Putamen (tissue), 1 donor: Measurements from ENCODE around the gene VPS9D1.

Source experiments
- DNase-seq: peaks from one replicate; pipeline ENCODE4 v3.0.0-alpha.2; 2016; ENCODE audit warnings: low spot score

VPS9D1 gene

DNA sequence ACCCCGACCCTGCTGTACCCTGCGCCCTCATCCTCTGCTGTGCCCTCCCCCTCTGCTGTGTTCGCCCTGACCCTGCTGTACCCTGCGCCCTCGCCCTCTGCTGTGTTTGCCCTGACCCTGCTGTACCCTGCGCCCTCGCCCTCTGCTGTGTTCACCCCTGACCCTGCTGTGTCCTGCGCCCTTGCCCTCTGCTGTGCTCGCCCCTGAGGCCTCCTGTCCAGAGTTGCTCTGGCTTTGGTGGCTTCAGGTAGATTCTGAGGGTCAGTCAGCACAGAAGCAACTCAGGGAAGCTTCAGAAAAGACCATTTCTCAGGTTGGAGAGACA, 12.2 kb upstream of the VPS9D1 start:
- no peak for DNase-seq

DNA sequence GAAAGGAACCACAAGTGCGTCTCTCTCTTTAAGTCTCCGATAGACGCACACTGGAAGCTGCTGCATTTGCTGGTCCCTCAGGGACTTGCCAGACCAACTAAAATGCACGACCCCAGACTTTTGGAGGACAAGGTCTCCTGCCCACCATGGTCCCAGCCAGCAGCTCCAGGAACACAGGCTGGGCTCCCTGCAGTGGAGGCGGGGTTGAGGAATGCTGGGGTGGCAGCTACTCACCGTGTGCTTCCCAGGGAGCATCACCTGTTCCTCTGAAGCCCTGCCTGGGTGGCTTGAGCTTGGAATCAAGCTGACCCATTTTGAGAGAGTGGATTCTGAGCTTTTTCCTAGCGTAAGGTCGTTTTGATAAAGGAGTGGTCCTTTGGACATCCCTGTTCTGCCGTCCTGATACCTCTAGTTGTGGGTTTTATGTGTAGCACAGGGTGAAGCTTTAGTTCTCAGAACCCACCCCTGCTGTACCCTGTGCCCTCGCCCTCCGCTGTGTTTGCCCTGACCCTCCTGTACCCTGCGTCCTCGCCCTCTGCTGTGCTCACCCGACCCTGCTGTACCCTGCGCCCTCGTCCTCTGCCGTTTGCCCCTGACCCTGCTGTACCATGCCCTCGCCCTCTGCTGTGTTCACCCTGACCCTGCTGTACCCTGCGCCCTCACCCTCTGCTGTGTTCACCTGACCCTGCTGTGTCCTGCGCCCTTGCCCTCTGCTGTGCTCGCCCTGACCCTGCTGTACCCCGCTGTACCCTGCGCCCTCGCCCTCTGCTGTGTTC, 11.6 kb upstream of the VPS9D1 start:
- no peak for DNase-seq

DNA sequence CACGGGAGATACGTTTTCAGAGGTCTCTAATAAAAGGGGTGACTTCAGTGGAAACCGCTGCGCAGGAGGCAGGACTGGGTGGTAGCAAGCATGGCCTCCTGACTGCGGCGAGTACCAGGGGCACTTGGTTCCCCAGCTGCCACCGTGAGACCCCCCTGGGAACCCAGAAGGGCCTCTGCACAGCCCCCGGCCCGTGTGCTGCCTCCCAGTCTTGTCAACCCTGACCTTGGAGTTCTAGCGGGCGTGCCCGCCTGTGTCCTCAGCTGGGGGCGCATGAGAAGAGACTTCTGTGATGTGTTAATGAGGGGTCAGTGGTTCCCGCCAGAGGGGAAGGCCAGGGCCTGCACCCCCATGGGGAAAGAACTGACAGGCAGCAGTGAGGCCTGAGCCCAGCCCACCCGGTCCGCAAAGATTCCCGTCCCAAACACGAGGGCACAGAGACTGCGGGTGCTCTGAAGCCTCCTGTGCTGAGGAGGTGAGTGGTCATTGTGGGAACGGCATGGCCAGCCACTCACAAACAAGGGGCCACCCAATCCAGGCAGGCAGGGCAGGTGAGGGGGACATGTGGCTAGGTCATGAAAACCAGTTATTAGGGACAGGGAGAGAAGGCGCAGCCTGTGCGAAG, 10.0 kb upstream of the VPS9D1 start:
- DNase-seq = no peak

DNA sequence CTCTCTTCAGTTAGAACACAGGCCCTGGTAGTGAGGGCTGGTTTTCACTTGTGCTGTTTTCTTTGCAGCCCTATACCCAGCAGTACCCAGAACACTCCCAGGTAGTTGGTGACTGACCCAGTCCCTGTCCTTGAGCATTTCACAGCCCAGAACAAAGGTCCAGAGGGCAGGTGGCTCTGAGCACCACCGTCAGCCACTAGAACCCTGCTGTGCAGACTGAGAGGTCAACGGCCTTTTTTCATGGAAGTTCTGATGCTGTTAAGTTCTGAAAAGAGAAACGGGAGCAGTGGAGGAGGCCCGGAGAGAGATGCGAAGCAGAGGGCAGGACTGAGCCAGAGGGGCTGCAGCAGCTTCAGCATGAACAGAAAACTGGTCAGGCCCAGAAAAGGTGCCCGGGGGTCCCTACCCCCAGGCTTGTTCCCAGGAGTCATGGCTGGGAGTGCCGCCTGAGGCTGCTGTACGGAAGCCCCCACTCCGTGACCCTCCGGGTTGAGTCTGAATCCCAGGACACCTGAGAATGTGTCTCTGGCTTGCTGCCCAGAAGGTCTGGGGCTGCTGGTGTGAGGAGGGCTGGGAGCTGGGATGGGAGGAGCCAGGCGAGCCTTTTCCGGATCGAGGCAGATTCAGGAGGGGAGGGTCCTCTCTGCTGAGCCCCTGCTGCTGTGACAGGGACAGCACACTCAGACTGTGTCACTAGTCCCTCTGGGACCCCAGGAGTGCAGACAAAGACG, 9.3 kb upstream of the VPS9D1 start:
- DNase-seq = no peak

DNA sequence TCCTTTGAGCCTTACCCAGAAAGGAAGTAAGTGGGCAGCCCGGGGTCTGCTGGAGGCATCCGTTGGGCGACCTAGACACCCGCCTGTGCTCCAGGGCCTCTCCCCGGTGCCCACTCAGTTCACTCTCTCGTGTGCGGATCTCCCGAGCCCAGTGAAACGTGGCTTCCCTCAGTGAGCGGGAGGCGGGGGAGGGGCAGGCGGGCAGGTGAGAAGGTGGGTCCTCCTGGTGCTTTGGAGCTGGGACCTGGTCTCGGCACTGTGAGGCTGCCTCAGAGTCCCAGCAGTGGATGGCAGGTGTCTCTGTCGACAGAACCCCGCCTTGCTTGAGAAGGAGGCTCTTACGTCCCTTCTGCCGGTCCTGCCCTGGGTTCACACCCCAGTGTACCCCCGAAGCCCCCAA, 8.6 kb upstream of the VPS9D1 start:
- DNase-seq = no peak

DNA sequence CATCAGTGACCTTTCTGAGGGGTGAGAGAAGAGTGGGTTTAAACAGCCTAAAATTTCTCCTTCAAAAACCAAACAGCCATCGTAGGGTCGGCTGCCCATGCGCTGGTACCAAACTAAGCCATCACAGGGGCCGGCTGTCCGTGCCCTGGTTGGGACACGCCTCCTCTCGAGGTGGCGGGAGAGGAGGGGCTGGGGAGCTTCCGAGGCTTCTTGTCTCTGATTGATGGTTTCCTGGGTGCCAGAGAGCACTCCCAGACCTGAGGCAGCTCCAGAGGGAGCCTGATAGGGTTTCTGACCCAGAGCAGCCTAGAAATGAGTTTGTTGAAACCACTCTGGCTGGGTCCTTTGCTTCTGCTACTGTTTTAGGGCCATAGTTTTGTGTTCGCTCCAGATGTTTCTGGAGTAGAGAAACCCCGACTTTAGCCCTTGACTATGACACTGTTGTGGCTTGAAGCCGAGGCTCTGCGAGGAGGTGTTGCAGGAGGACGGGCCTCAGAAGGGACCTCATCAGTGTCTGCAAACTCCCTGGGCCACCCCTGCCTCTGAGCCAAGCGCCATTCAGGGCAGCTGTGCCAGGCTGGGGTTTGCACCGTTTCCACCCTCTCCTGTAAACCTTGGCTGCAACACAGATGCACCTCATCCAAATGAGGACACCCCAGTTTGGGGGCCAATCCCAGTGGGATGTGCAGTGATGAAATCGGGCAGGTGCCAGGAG, 6.9 kb upstream of the VPS9D1 start:
- no peak for DNase-seq

DNA sequence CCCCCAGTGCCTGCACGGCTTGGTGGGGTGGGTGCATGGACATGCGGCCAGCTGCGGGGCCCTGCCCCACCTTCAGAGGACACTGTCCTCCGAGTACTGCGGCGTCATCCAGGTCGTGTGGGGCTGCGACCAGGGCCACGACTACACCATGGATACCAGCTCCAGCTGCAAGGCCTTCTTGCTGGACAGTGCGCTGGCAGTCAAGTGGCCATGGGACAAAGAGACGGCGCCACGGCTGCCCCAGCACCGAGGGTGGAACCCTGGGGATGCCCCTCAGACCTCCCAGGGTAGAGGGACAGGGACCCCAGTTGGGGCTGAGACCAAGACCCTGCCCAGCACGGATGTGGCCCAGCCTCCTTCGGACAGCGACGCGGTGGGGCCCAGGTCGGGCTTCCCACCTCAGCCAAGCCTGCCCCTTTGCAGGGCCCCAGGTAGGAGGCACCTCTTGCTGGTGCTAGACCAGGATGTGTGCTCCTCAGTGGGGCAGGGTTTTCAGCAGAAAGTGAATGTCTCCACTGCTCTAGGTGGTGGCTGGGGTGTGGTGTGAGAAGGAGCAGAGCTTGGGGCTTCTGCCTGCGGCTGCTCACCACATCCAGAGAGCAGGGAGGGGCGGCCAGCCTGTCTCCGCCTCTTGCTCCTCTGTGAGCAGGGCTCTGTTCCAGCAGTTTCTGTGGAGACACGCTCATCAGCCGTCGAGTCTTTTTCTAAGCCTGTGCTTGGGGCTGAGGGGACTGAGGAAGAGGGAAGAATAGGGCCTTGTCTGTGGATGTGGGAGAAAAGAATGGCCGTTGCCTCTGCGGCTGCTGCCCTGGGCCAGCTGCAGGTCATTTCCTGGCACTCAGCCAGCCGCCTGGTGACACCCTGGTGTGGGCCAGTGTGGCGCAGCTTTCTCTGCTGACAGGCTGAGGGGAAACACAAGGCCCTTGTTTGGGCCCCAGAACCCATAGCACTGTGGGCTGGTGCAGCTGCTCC, 2.9 kb upstream of the VPS9D1 start:
- DNase-seq = peak; percentile 99

DNA sequence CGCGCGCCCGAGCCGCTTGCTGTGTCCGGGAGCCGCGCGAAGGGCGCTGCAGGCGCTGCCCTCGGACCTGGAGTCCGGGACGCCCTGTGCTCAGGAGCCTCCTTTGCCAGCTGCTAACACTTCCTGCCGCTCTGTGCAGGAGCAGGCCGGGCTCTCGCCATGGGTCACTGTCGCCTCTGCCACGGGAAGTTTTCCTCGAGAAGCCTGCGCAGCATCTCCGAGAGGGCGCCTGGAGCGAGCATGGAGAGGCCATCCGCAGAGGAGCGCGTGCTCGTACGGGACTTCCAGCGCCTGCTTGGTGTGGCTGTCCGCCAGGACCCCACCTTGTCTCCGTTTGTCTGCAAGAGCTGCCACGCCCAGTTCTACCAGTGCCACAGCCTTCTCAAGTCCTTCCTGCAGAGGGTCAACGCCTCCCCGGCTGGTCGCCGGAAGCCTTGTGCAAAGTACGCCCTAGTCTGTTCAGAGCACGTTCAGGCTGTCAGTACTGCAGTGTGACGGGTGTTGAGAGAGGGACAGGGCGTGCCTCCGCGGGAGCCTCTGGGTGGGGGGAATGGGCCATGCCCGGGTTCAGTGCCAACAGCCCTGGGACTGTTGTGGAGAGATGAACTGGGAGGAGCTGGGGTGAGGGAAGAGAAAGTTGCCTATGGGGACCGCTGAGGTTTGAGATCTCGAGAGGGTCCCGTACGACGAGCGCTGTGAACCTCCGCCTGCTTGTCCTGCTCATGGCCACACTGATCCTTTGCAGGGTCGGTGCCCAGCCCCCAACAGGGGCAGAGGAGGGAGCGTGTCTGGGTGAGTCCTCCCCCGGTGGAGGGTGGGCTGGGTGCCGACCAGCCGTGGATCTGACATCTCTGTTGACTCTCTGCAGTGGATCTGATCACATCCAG, 1.9 kb upstream of the VPS9D1 start:
- DNase-seq = no peak

DNA sequence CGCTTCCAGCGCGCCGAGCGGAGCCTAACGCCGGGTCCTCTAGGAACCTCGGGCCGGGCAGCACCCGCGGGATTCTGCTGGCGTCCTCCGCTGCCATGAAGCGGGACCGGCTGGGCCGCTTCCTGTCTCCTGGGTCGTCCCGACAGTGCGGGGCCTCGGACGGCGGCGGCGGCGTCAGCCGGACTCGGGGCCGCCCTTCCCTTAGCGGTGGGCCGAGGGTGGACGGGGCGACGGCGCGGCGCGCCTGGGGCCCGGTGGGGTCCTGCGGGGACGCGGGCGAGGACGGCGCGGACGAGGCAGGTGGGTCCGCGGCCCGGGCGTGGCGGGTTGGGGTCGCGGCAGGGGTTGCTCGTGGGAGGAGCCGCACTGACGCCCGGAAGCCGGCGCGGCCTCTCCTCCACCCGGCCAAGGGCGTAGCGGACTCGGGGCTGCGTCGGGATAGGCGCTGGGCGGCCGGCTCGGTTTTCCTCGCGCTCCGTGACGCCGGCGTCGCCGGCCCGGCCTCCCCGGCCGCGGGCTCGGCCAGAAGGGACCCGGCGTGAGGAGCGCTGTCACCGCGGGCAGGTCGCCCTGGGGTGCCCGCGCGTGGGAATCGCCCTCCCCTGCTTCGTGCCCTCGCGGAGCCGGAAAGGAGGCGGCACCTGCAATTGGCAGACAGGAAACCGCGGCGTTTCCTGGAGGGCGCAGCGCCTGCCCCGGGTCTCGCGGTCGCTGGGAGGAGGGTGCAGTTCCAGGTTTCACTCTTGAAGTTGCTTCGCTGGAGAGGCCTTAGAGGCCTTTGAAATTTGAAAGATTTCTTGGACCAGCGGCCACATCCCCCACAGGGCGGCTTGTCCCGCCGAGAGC, 1.1 kb upstream of the VPS9D1 start:
- no peak for DNase-seq

DNA sequence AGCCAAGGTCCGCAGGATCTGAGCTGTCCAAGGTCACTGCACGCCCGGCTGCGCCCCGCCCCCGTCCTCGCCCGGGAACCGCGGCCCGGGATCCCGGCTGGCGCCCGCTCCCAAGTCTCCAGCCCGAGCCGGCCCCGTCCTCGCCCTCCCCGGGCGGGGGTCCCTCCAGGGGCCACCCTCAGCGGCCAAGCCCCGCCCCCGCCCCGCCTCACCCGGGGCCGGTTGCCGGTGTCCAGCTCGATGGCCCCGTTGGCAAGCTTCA, 216 bp downstream of the VPS9D1 start:
- no peak for DNase-seq

DNA sequence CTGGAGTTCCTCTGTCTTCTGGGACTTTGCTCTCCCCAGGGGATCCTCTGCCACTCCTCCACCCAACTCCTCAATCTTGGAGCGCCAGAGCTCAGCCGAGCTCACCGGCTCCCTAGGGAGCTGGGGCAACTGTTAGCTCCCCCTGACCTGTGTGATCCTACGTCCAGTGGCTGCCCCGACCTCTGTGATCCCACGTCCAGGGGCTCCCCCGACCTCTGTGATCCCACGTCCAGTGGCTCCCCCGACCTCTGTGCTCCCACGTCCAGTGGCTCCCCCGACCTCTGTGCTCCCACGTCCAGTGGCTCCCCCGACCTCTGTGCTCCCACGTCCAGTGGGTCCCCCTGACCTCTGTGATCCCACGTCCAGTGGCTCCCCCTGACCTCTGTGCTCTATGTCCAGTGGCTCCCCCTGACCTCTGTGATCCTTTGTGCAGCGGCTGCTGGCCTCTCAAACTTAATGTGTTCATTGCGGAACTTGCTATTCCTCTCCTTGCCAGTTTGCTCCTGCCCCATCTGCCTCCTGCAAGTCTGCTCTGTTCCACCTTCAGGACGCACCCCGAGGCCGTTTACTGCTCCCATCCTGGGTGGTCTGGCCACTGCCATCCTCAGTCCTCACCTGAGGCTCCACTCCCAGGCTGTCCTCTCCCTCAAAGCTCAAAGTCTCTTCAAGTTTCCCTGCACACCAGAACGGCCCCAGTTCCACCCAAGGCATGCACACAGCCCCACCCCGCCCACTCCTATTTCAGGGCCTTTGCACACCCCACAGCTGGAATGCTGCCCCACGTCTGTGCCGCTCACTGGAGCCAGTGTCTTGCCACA, 2.8 kb downstream of the VPS9D1 start:
- no peak for DNase-seq

DNA sequence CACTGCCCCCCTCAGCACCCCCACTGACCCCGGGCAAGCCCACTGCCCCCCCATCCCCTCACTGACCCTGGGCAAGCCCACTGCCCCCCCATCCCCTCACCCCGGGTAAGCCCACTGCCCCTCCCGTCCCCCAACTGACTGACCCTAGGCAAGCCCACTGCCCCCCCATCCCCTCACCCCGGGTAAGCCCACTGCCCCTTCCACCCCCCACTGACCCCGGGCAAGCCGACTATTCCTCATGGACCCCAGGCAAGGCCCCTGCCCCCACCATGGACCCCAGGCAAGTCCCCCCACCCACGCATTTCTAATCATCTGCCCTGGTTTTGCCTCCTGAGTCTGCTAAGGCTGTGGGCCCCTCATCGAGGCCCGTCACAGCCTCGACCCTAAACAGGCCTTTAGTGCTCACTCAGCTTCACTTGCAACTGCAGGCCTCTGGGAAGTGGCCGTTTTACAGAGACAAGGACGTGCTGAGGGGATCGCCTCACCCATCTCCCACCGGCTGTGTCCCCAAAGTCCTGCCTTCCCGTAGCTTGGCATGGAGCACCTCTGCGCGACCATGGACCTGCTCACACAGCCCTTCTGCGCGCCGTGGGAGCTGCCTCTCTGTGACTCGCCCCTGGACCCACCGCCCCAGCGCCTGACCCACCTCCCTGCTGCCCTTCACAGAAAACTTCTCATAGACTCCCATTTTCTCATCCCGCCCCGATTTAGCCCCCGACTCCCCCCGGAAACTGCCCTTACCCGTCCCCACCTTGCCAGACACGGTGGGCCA, 3.6 kb downstream of the VPS9D1 start:
- DNase-seq = no peak

DNA sequence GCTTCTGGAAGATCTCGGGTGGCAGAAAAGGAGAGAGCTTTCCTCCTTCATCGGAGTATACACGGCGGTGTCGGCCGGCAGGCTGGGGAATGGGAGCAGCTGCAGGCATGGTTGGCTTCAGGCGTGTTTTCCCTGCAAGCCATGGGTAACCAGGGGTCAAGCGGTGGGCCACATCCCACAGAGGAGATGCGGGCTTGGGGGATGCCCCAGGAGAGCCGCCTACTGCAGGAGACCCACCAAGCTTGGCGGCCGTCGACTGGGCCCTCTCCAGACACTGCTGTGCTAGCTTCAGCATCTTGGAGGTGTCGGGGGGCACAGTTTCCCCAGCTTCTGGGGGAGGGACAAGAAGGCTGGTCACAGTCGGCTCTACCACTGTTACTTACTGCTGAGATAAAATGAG, 4.2 kb downstream of the VPS9D1 start:
- no peak for DNase-seq

DNA sequence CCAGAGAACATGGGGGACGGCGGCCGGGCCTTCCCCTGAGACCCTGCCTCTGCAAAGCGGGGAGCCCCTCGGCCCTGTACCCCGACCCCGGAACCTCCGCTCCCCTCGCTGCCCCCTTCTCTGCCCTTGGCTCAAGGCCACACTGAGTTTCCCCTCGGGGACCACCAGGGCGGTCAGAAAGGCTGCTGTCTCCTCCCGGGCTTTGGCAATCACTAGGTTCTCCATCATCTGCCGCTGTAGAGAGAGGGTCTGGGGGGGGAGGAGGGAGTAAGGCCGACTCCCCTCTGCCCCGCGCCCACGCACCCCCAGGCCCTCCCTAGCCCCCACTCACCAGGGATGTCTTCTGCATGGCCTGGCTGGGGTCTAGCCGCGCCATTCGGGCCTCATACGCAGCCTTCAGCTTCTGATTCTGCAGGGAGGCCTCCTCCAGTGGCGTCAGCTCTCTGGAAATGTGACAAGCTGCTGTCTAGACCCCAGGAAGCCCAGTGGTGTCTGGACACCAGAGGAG, 8.4 kb downstream of the VPS9D1 start:
- no peak for DNase-seq

DNA sequence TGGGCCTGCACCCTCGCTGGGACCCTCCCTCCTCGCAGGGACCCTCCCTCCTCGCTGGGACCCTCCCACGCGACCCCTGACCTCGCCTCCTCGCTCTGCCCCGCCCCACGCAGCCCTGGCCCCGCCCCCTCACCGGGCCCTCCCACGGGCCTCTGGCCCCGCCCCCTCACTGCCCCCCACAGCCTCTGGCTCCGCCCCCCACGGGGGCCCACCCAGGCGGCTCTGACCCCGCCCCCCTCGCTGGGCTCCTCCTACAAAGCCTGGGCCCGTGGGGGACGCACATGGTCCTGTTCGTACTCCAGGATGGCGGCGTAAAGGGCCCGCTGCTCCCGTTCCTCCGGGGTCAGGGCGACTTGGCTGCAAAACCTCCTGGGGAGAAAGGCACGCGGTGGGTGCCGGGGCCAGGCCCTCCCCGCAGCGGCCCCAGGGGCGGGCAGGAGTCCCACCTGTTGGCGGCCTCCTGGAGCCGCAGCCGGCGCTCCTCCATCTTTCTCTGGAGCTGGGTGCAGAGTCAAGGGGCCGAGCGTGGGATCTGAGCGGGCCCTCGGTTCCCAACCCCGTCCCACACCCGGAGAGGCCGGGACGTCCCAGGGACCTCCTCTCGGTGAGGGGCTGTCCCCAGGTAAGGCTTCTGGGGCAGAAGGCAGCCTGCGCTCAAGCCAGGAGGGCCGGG, 9.0 kb downstream of the VPS9D1 start:
- no peak for DNase-seq

DNA sequence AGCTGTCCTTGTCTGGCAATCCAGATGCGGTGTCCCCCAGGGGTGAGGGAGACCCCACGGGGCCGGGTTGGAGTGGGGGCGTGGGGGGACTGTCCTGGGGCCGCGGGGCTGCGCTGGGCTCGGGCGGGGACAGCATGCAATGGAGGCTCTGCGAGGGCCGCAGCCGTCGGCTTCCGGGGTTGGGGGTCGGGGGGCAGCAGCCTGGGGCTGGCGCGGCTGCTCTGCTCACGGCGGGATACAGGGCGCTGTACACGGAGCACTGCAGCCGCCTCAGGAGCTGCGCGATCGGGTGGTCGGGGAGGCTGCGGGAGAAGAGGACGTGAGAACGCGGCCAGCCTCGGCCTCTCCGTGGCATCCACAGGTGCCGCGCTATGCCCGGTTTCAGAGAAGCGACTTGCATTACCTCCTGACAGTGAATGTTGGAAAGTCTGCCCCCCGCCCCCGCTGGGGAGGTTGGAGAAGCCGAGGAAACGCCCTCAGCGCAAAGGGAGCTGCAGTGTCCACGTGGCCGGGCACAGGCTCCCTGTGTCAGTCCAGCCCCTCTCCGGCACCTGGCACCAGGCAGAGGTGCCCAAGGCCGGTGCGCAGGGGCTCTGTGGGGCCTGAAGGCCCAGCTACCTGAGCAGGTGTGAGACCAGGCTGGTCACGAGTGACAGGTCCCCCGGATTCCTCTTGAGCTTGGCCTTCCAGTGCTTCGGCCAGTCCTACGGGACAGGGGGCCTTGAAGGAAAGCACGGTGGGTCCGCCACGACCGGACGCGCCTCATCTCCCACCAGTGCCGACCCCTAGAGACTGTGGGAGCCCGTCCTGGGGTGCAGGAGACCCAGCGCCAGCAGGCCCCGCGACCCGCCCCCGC, 9.8 kb downstream of the VPS9D1 start:
- no peak for DNase-seq
